Aorta (tissue), 5 donors: ENCODE data around the gene KRT10. TPM values are rescaled to one million over a fixed set of nuclear protein-coding genes. Genes with fewer than 3 reads are reported as not detected.

ENCODE experiments used
- ATAC-seq: fragments of 200-7000 bp; cut with Tn5 transposase; one replicate; pipeline ENCODE4 v1.9.1; 2022; ENCODE audit warnings: moderate library complexity; ENCODE audit not compliant: low FRiP score
- DNase-seq, 2 donors: peaks; one replicate each; pipeline ENCODE4 v3.0.0-alpha.2; 2020
- H3K27ac ChIP-seq, 2 donors: one replicate each; pipeline ENCODE4 v1.5.1; 2013; ENCODE audit warnings: low read length in 2 of 2, mild to moderate bottlenecking in 2 of 2, moderate library complexity in 2 of 2, control low read depth in 1 of 2, inconsistent platforms in 1 of 2, low read depth in 1 of 2
- H3K27me3 ChIP-seq, 2 donors: one replicate each; pipeline ENCODE4 v1.6.1; 2013; ENCODE audit warnings: control low read depth in 1 of 2, low read length in 1 of 2, mild to moderate bottlenecking in 1 of 2, moderate library complexity in 1 of 2; ENCODE audit not compliant: insufficient read depth in 2 of 2, control insufficient read depth in 1 of 2
- H3K36me3 ChIP-seq, 2 donors: one replicate each; pipeline ENCODE4 v1.6.1; 2013; ENCODE audit warnings: control low read depth in 1 of 2, low read length in 1 of 2, mild to moderate bottlenecking in 1 of 2; ENCODE audit not compliant: insufficient read depth in 2 of 2, control insufficient read depth in 1 of 2
- H3K4me1 ChIP-seq, 2 donors: one replicate each; pipeline ENCODE4 v1.6.1; 2013; ENCODE audit warnings: low read length in 2 of 2, control low read depth in 1 of 2, mild to moderate bottlenecking in 1 of 2, moderate library complexity in 1 of 2; ENCODE audit not compliant: insufficient read depth in 2 of 2, control insufficient read depth in 1 of 2
- H3K4me3 ChIP-seq, 2 donors: one replicate each; pipeline ENCODE4 v1.5.1; 2013; ENCODE audit warnings: low read length in 2 of 2, control low read depth in 1 of 2, mild to moderate bottlenecking in 1 of 2
- H3K9me3 ChIP-seq: one replicate; pipeline ENCODE4 v1.6.1; 2013; ENCODE audit warnings: mild to moderate bottlenecking, low read length; ENCODE audit not compliant: control insufficient read depth
- WGBS, 2 donors: extraction: QIAGEN DNeasy Blood & Tissue Kit; methylation state at CpG; one replicate each; pipeline ENCODE4 v1.1.7; 2013; 5-methylcytosine and 5-hydroxymethylcytosine counted together
- intact Hi-C, 2 donors: fragments of 100-400 bp; cut with DNase I; formaldehyde crosslinking; loops; one replicate each; pipeline versions ENCODE4 v1.14.2 to v1.15.0; 2022
- polyA plus RNA-seq, 2 donors: library from polyadenylated mRNA; stranded (reverse); fragments of 200-250 nt; gene quantifications; one replicate each; pipeline ENCODE4 v1.2.3, GENCODE V29; 2013
- total RNA-seq, 2 donors: library from RNA; stranded (reverse); fragmentation: NEBNext Ultra II Directional; extraction: Animal tissue kit (Norgen Biotek cat#: 25700); gene quantifications; one replicate each; pipeline ENCODE4 v1.2.1, GENCODE V29; 2021
- donor health status: healthy with polysubstance abuse.
- donor health status: Bipolar disorder and iron deficiency.
- donor health status: DM: no; HTN: no; CAD: no.
- donor health status: DM: no; HTN: no; CAD: no.
- donor health status: DM: yes; HTN: yes; CAD: no.

Gene KRT10
- total and polyA plus RNA-seq, 4 donors: 35.3 to 39.7 (median 39.3) TPM

DNA sequence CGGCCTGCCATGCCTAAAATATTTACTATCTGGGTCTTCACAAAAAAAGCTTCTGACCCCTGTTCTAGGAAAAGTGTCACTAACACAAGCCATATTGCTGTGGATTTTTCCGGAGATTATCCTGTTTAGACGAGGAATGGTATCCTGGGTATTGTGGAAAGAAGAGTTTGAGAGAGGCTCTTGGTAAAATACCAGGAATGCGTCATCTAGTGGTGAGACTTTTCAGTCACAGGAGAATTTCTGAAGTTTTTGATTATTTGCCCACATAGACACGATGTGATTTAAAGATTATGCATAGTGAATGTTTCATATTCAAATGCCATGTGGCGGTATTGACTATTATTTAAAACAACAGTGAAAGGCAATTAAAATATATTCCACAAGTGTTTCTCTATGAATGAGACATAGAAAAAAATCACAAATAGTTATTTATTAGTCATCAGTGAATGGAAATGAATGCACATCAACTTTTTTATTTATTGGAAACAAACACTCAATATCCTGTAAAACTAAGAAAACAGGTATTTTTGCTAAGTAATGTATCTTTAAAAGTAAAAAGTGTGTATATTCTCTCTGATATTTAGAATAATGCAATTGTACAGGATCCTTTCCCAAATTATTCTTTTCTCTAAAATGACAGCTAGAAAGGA lies 30.5 kb downstream of the KRT10 start:
- WGBS, 2 donors: 33 to 40% methylated on average over 6 of the region's 6 CpGs
- H3K4me3 ChIP-seq: no peak overlapping the region
- ATAC-seq (peak; percentile 82), DNase-seq (no peak)
- H3K9me3 ChIP-seq: peaks cover 1% of the 10 kb centered on the region
- no peaks in the 10 kb centered on the region for H3K27me3 ChIP-seq
- intact Hi-C loops: no loop called here
- no peaks in the 10 kb centered on the region for H3K36me3 ChIP-seq
- peaks cover 0 to 2% of the 10 kb centered on the region in 2 donors for H3K4me1 ChIP-seq
- H3K27ac ChIP-seq: no peak overlapping the region

DNA sequence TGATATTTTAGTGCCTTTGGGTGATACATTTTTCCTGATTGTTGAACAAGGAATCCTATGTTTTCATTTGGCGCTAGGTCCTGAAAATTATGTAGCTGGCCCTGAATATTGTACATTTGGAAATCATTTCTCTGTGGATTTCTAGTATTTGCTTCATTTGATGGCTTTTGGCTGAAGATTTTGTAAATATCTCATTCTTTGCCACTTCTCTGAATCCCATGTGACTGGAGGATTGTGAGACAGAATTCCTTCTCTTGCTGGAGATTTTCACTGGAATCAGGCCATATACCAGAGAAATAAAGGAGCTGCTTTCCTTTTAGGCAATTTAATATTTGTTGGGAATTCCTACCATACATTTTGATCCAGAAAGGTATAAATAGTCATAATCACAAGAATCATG lies 31.3 kb downstream of the KRT10 start:
- Histone ChIP-seq H3K4me1 (peaks cover 0 to 2% of the 10 kb centered on the region in 2 donors), H3K36me3 (no peaks in the 10 kb centered on the region), H3K9me3 (peaks cover 1% of the 10 kb centered on the region), H3K27me3 (no peaks in the 10 kb centered on the region), H3K4me3 (no peak overlapping the region), H3K27ac (no peak overlapping the region)
- ATAC-seq (peak; percentile 48), DNase-seq (no peak)
- intact Hi-C loops: no loop called here
- 23 to 61% methylated on average over 1 of the region's 1 CpG for WGBS, 2 donors

DNA sequence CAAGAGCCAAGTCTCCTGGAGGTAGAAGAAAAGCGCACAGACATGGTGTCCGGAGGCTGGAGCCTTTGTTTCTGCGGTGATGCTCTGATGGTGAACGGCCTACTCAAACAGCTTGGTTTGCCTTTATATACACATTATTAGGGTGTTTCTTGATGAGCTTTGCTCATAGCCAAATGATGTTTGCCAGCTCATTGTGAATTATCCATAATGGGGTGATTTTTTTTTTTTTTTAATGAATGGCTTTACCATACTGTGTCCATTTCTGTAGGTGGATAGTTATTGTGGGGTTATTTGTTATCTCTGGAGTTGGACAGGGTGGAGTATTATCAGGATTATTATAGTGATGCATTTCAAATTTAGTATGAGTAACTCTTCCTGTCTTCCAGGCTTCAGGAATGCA lies 40.0 kb downstream of the KRT10 start, which contains the start of gene KRT27:
Gene KRT27 (minus strand): TSS at position 101 of the 400 bp plus-strand sequence. CDS start 57 bp downstream, at position 44.
- H3K27ac ChIP-seq: no peak within 1 kb of the TSS
- WGBS, 2 donors: 94 to 97% methylated on average over 4 of the region's 4 CpGs
- intact Hi-C loops: no loop called here
- H3K4me1 ChIP-seq: no peaks in the 10 kb centered on the region
- DNase-seq: no peak
- ATAC-seq: no peak
- H3K36me3 ChIP-seq: no peaks in the 10 kb centered on the region
- no peaks in the 10 kb centered on the region for H3K27me3 ChIP-seq
- H3K4me3 ChIP-seq: no peak within 1 kb of the TSS
- no peaks in the 10 kb centered on the region for H3K9me3 ChIP-seq

DNA sequence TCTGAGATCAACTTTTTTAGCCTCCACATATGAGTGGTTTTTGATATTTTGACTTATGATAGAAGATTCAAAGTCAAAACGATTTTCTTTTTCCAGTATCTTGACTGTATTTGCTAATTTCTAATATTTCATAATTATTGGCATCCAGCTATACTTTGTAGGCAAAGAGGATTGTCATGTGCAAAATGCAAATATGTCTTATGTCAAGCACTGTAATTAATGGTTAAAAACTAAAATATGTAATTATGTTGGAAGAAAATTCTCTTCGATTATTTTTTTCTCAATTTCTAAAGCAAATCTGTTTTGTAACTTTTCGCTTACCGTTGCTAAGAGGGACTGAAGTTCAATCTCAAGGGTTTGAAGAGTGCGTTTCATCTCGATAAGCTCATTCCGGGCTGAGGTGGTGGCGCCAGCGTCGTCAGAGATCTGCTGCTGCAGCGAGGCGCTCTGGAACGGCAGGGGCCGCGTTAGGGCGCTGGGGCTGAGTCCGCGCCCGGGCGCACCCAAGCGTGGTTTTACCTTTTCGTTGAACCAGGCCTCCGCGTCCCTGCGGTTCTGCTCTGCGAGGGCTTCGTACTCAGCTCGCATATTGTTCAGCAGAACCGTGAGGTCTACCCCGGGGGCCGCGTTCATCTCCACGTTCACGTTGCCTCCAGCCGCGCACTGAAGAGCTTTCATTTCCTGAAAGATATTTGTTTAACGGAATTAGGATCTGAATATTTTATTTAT lies 43.1 kb downstream of the KRT10 start:
- H3K4me1 ChIP-seq: no peaks in the 10 kb centered on the region
- H3K27ac ChIP-seq: no peak overlapping the region
- no peaks in the 10 kb centered on the region for H3K9me3 ChIP-seq
- ATAC-seq (peak; percentile 56), DNase-seq (peak in 1 of 2 donors; percentile 78)
- no peak overlapping the region for H3K4me3 ChIP-seq
- no peaks in the 10 kb centered on the region for H3K27me3 ChIP-seq
- WGBS, 2 donors: 19 to 32% methylated on average over 37 of the region's 37 CpGs
- intact Hi-C loops: no loop called here
- H3K36me3 ChIP-seq: no peaks in the 10 kb centered on the region

DNA sequence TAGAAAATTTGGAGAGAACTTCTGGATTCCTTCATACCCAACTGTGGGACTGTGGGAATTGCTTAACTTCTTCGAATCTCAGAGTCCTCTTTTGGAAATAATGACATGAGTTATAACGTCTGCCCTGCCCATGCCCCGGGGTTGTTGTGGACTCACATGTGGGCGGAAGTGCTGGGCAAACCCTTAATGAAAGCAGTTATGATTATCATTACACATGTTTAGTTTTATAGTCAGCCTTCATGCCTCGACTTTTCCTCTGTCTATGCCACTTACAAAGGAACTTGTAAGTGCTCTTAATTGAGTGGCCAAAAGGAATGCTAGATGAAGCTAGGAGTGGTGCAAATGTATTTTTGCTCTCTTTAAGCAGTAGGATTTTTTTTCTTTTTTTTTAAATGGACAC lies 44.0 kb downstream of the KRT10 start:
- Histone ChIP-seq H3K9me3 (no peaks in the 10 kb centered on the region), H3K4me3 (no peak overlapping the region), H3K27me3 (no peaks in the 10 kb centered on the region), H3K4me1 (no peaks in the 10 kb centered on the region), H3K27ac (no peak overlapping the region), H3K36me3 (no peaks in the 10 kb centered on the region)
- 49 to 51% methylated on average over 5 of the region's 5 CpGs for WGBS, 2 donors
- no peak for ATAC-seq
- no peak for DNase-seq
- intact Hi-C loops: no loop called here

DNA sequence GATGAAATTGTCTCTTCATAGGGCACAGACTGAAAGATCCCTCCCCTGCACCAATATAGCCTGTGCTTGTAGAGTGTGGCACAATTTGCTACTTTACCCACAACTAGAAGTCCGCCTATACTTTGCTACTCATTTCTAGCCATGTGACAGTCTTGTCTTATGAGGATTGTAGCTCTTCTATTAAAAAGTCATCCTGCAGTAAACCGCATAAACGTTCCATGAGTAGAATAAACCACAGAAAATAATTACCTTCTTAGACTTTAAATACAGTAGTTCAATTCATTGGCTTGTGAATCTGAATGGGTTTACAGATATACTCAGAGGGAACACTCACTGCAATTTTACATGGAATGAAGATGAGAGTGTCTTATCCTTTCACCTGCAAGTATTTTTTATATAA lies 44.4 kb downstream of the KRT10 start:
- 86% methylated on average over 3 of the region's 3 CpGs for WGBS, 2 donors

DNA sequence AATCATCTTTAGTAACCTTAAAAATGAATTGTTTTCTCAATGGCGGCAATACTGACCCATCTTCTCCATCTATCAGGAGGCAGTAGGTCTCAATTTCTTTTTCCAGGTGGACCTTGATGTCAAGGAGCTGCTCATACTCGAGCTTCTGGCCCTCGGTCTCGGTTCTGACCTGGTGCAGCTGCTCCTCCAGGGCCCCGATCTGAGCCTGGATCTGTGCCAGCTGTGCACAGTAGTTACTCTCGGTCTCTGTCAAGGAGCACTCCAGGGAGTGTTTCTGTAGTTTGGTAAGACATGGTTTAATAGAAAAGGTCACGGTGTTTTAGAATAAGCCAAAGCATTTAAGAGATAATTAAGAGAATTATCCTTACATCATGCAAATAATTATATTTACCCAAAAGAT lies 45.0 kb downstream of the KRT10 start:
- ATAC-seq: no peak
- WGBS, 2 donors: 73 to 80% methylated on average over 7 of the region's 7 CpGs
- no peaks in the 10 kb centered on the region for H3K27me3 ChIP-seq

More for the DNA sequence above, 44.4 kb downstream of the KRT10 start:
- H3K4me3 ChIP-seq: no peak overlapping the region
- intact Hi-C loops: no loop called here
- no peaks in the 10 kb centered on the region for H3K36me3 ChIP-seq
- H3K9me3 ChIP-seq: no peaks in the 10 kb centered on the region
- no peaks in the 10 kb centered on the region for H3K4me1 ChIP-seq
- ATAC-seq (no peak), DNase-seq (no peak)
- no peaks in the 10 kb centered on the region for H3K27me3 ChIP-seq
- H3K27ac ChIP-seq: no peak overlapping the region

DNA sequence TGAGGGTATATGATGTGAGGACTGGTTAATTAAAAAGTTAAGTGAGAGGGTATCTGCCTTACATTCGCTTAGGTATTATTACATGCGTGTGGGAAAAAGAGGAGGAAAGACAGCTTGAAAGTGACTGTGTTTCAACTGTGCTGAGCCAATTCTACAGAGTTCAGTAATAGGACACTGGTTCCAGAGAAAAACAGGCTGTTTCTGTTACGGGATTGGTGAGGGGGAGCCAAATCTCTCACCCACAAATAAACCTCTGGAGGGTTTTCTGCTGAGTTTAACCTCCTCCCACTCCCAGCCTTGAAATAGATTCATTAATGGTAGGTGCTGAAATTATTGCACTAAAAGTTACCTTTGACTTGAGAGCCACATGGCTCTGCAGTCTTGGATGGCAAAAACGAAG lies 46.5 kb downstream of the KRT10 start:
- ATAC-seq: no peak
- WGBS, 2 donors: 43 to 57% methylated on average over 4 of the region's 4 CpGs

More for the DNA sequence above, 45.0 kb downstream of the KRT10 start:
- intact Hi-C loops: no loop called here
- no peak for DNase-seq
- Histone ChIP-seq H3K4me3 (no peak overlapping the region), H3K9me3 (no peaks in the 10 kb centered on the region), H3K4me1 (no peaks in the 10 kb centered on the region), H3K27ac (no peak overlapping the region), H3K36me3 (no peaks in the 10 kb centered on the region)

DNA sequence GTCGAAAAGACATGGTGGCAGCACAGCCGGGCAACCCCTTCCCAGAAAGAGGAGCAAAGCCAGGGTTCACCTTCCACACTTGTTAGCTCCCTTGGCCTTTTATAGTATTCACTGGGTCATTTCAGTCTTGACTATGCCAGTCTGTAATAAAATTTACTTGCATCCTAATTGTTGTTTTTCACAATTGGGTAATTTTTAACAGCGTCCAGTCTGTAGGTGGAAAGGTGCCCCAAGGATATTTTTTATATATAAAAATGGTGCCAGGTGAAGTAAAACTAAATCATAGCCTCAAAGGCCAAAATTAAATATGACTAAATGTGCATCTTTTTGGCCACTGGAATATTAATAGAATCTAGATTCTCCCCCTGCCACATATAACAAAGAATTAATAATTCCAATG lies 50.3 kb downstream of the KRT10 start, which contains the start of gene KRT26:
Gene KRT26 (minus strand): TSS at position 101 of the 400 bp plus-strand sequence. CDS start 88 bp downstream, at position 13.
- DNase-seq (no peak), ATAC-seq (no peak)
- H3K27ac ChIP-seq: no peak within 1 kb of the TSS
- no peak within 1 kb of the TSS for H3K4me3 ChIP-seq
- H3K4me1 ChIP-seq: no peaks in the 10 kb centered on the region
- no peaks in the 10 kb centered on the region for H3K36me3 ChIP-seq
- H3K27me3 ChIP-seq: no peaks in the 10 kb centered on the region
- 85 to 90% methylated on average over 3 of the region's 3 CpGs for WGBS, 2 donors
- H3K9me3 ChIP-seq: no peaks in the 10 kb centered on the region
- intact Hi-C loops: no loop called here

More for the DNA sequence above, 46.5 kb downstream of the KRT10 start:
- intact Hi-C loops: no loop called here
- H3K9me3 ChIP-seq: no peaks in the 10 kb centered on the region
- no peak overlapping the region for H3K4me3 ChIP-seq
- H3K36me3 ChIP-seq: no peaks in the 10 kb centered on the region
- no peaks in the 10 kb centered on the region for H3K4me1 ChIP-seq
- DNase-seq: no peak
- H3K27me3 ChIP-seq: no peaks in the 10 kb centered on the region
- H3K27ac ChIP-seq: no peak overlapping the region
